Activated naive CD4-positive, alpha-beta T cell treated with anti-CD3 and anti-CD28 coated beads, Interleukin-2, amount 50 U/mL, for 24 hours (primary cell): Measurements from ENCODE around the gene CPLX1.
"Not testable (repeated sequence)": the region's sequence is repeated elsewhere in the genome, so short reads cannot be mapped to it uniquely, and the experiment has no call there.

Experiments used
- H3K27ac Mint-ChIP-seq: one replicate; pipeline ENCODE4 v1.8.0; 2021; ENCODE audit warnings: mild to moderate bottlenecking, mixed read lengths
- H3K27me3 Mint-ChIP-seq: one replicate; pipeline ENCODE4 v1.8.0; 2021; ENCODE audit warnings: mixed read lengths
- H3K36me3 Mint-ChIP-seq: one replicate; pipeline ENCODE4 v1.8.0; 2021; ENCODE audit warnings: mixed read lengths
- H3K4me1 Mint-ChIP-seq: one replicate; pipeline ENCODE4 v1.8.0; 2021; ENCODE audit warnings: mixed read lengths
- H3K4me3 Mint-ChIP-seq: one replicate; pipeline ENCODE4 v1.8.0; 2021; ENCODE audit warnings: mild to moderate bottlenecking, mixed read lengths
- H3K9me3 Mint-ChIP-seq: one replicate; pipeline ENCODE4 v1.8.0; 2021; ENCODE audit warnings: mixed read lengths

Gene CPLX1

DNA sequence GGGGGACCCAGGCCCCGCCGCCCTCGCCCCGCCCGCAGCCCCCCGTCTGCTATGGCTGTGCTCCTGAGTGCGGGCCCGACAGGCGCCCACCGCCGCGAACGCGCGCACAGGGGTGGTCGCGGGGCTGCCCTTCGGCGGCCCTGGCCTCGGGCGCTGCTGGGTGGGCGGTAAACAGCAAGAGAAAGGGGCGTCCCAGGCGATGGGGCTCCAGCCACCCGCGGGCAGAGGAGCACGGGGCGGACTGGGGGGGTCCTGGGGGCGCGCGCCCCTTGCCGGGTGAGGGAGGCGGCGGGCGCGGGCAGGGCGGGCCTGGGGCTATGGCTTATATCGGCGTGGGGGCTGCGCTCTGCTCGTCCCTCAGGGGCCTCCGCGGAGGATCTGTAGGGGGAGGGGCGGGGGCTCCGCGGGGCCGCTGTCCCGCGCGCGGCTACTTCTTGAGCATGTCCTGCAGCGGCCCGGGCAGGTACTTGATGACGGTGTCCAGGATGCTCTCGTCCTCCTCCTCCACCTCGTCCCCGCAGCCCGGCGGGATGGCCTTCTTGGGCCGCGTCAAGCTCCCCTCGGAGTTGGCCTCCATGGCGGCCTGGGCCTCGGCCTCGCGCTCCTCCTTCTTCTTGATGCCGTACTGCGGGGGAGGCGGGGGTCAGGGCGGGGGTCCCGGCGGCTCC lies 39.7 kb downstream of the CPLX1 start:
- H3K4me1 Mint-ChIP-seq = peaks cover 25% of the 10 kb centered on the region
- peaks cover 18% of the 10 kb centered on the region for H3K27me3 Mint-ChIP-seq
- H3K36me3 Mint-ChIP-seq = no peaks in the 10 kb centered on the region
- H3K9me3 Mint-ChIP-seq = no peaks in the 10 kb centered on the region
- no peak overlapping the region for H3K27ac Mint-ChIP-seq
- H3K4me3 Mint-ChIP-seq = no peak overlapping the region

DNA sequence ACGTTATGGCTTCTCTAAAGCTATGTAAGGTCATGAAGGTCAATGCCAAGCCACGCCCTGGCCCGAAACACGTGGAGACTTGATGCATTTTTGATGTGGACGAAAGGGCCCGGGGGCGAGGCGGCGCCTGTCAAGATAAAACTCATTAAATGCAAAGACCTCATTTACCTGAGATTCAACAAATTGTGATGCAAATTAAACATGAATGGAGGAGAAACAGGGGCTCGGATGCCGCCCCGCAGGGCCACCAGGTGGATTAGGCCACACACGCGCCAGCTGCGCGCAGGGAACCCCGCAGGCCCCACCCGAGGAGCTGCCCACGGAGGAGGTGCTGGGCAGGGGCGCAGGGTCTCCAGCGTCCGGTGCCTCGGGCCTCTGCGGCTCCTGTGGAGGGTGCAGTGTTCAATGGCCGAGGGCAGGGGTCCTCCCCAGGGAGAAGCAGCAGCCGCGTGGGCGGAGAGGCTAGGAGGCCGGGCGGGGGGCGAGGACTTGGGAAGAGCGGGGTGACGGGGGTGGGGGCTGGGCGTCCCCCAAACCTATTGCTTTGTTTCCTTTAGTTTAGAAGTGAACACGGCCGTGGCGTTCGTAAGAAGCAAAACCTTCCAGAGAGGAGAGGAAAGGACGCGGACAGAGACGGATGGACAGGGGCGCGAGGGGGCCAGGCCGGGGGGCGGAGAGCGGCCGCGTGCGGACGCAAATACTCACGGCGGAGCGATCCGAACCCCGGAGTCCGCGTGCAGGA lies 40.4 kb downstream of the CPLX1 start:
- Mint-ChIP-seq H3K27ac (no peak overlapping the region), H3K36me3 (no peaks in the 10 kb centered on the region), H3K27me3 (peaks cover 14% of the 10 kb centered on the region)

DNA sequence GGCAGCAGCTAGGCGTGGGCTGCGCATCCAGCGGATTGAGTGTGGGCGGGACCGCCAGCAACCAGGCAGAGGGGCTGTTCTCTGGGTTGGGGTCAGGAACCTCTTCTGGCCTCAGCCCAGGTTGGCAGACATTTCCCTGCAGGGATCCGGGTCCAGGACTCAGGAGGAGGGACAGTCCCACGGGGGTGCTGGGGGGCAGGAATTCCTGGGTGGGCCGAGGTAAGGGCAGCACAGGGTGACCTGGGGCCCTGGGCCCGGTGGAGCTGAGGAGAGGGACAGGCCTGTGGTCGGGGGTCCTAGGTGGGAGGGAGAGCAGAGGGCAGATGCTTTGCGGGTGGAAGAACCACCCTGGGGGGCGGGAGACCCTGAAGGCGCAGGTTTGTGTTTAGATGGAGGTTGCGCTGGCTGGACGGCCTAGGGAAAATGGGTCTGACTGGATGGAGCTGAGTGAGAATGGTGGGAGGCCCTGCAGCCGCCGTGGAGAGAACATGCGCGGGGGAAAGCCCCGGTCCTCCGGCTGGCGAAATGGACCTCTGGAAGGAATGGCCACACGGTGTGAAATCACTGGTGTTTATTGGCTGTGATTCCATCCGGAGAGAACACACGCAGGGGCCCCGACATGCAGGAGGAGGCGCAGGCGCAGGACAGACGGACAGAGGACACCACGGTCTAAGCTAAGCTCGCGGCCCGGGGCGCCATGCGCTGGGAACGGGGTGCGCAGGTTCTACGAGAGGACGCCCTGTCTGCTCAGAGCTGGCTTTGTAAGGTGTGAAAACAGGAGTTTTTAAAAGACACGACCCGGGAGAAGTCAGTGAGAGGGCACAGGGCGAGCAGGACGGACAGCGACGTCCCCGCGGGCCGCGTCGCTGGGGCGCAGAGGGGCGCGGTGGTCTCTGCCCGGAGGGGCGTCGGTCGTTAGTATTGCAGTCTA lies 41.3 kb downstream of the CPLX1 start:
- Mint-ChIP-seq H3K27ac (no peak overlapping the region), H3K27me3 (peaks cover 14% of the 10 kb centered on the region), H3K4me3 (peak overlapping the region; percentile 28)

More for the DNA sequence above, 40.4 kb downstream of the CPLX1 start:
- Mint-ChIP-seq H3K4me3 (peak overlapping the region; percentile 28), H3K9me3 (no peaks in the 10 kb centered on the region), H3K4me1 (peaks cover 27% of the 10 kb centered on the region)

DNA sequence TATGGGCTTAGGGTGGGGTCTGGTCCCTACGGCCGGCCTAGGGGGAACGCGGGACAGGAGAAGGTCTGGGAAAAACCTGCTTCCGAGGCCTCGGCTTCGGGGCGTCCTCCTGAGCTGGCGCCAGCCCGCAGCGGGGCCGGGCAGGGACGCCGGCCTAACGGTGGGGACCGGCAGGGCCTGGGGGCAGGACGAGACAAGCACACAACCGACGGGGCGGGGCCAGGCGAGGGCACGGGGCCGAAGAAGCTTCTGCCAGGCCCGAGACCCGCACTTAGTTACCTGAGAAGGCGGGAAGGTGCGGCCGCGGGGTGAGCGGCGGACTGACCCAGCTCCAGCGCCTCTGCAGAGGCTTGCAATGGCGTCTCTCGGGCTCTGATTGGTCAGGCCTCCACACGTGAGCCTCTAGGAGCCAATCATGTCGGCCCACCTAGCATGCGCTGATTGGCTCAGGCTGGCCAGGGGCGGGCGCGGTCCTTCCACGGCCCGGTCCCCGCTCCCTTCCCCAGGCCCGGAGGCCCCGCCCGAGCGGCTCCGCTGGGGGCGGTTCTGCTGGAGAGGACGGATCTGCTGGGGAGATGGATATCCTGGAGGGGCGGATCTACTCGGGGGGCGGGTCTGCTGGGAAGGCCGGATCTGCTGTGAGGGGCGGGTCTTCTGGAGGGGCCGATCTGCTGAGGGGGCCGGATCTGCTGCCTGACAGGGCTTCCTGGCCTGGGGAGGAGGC lies 44.3 kb downstream of the CPLX1 start:
- Mint-ChIP-seq H3K27me3 (peaks cover 11% of the 10 kb centered on the region), H3K9me3 (no peaks in the 10 kb centered on the region), H3K27ac (peak overlapping the region; percentile 89), H3K4me3 (peak overlapping the region; percentile 88), H3K4me1 (peaks cover 55% of the 10 kb centered on the region), H3K36me3 (peaks cover 11% of the 10 kb centered on the region)

More for the DNA sequence above, 41.3 kb downstream of the CPLX1 start:
- no peaks in the 10 kb centered on the region for H3K9me3 Mint-ChIP-seq
- no peaks in the 10 kb centered on the region for H3K36me3 Mint-ChIP-seq
- peaks cover 36% of the 10 kb centered on the region for H3K4me1 Mint-ChIP-seq

DNA sequence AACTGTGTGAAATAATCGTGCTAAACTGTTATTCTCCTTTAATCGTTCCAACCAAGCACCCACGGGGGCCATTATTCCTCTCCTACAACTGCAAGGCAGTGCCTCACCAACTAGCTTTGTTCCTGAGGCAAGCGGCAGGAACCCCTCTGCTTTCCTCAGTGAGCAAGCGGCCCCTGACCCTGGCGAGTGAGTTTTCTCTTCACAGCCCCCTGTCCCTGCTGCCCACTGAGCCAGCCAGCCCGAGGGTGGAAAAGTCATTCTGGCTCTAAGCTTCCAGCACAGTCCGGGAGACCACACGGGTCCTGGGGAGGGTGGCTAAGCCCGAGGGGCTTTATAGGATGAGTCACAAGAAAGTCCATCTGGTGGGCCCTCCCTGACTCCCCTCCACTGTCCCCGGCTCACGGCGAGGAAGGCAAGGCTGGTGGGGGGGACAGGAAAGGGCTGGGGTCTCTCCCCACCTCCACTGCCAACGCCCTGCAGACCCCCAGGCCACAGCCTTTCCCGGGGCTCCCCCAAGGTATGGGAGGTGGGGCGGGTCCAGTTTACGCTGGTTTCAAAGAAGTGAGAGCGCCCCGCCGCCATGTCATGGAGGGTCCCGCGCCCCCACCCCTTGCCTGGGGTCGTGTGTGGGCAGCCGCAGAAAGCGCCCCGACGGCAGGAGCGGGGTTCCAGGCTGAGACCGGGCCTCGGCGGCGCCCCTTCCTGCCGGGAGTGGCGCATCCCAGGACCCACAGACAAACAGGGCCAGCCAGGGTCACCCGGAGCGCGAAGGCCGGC lies 45.0 kb downstream of the CPLX1 start:
- Mint-ChIP-seq H3K36me3 (peaks cover 13% of the 10 kb centered on the region), H3K9me3 (no peaks in the 10 kb centered on the region), H3K27ac (peak overlapping the region; percentile 79), H3K27me3 (peaks cover 11% of the 10 kb centered on the region), H3K4me1 (peaks cover 61% of the 10 kb centered on the region), H3K4me3 (peak overlapping the region; percentile 88)

DNA sequence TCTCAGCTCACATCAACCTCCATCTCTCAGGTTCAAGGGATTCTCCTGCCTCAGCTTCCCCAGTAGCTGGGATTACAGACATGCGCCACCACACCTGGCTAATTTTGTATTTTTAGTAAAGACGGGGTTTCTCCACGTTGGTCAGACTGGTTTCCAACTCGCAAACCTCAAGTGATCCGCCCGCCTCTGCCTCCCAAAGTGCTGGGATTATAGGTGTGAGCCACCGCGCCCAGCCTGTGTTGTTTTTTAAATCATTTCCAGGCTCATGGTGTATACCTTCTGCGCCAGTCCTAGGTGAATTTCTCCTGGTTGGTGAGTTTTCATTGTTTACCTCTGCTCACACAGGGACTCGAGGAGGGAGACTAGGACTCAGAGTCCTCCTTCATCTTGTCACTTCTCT lies 45.7 kb downstream of the CPLX1 start:
- peak overlapping the region; percentile 88 for H3K4me3 Mint-ChIP-seq
- not testable (repeated sequence) for H3K9me3 Mint-ChIP-seq, H3K27me3 Mint-ChIP-seq
- H3K27ac Mint-ChIP-seq = peak overlapping the region; percentile 79
- peaks cover 62% of the 10 kb centered on the region for H3K4me1 Mint-ChIP-seq
- H3K36me3 Mint-ChIP-seq = peaks cover 14% of the 10 kb centered on the region

DNA sequence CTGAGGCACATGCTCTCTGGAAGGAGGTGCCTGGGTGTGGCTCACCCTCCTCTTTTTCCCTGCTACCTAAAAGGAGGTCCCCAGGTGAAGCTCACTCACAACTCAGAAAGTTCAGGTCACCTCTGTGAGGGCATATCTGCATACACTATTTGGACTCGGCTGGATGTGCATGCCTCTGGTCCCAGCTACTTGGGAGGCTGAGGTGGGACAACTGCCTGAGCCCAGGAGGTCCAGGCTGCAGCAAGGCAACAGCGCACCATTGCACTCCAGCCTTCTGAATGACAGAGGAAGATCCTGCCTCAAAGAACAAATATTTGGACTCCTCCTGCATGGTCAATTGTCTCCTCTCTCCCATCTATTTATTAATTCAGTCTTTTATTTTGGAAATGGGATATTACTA lies 46.4 kb downstream of the CPLX1 start:
- peak overlapping the region; percentile 60 for H3K27ac Mint-ChIP-seq
- no peaks in the 10 kb centered on the region for H3K9me3 Mint-ChIP-seq
- H3K36me3 Mint-ChIP-seq = peaks cover 17% of the 10 kb centered on the region

DNA sequence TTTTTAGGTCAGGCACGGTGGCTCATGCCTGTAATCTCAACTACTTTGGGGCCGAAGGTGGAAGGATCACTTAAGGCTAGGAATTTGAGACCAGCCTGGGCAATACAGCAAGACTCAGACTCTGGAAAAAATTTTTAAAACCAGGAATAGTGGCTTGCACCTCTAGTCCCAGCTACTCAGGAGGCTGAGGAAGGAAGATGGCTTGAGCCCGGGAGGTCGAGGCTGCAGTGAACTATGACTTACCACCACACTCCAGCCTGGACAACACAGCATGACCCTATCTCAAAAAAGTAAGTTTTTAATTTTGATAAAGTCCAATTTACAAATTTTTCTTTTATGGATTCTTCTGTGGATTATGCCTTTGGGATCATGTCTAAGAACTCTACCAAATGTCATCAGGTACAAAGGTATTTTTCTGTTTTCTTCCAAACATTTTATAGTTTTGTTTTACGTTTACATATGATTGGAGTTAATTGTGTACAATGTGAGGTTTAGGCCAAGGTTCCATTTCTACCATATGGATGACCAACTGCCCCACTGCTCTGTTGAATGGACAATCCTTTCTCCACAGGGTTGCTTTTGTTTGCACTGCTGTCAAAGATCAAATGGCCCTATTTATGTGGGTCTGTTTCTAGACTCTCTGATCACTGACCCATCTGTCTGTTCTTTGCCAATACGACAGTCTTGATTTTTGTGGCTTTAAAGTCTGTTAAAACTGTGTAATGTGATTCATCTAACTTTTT lies 48.2 kb downstream of the CPLX1 start:
- Mint-ChIP-seq H3K27me3 (no peaks in the 10 kb centered on the region), H3K9me3 (no peaks in the 10 kb centered on the region), H3K4me1 (peaks cover 70% of the 10 kb centered on the region), H3K4me3 (peak overlapping the region; percentile 54), H3K27ac (peak overlapping the region; percentile 86), H3K36me3 (peaks cover 18% of the 10 kb centered on the region)

More for the DNA sequence above, 46.4 kb downstream of the CPLX1 start:
- Mint-ChIP-seq H3K4me1 (peaks cover 62% of the 10 kb centered on the region), H3K4me3 (peak overlapping the region; percentile 88), H3K27me3 (peaks cover 3% of the 10 kb centered on the region)

DNA sequence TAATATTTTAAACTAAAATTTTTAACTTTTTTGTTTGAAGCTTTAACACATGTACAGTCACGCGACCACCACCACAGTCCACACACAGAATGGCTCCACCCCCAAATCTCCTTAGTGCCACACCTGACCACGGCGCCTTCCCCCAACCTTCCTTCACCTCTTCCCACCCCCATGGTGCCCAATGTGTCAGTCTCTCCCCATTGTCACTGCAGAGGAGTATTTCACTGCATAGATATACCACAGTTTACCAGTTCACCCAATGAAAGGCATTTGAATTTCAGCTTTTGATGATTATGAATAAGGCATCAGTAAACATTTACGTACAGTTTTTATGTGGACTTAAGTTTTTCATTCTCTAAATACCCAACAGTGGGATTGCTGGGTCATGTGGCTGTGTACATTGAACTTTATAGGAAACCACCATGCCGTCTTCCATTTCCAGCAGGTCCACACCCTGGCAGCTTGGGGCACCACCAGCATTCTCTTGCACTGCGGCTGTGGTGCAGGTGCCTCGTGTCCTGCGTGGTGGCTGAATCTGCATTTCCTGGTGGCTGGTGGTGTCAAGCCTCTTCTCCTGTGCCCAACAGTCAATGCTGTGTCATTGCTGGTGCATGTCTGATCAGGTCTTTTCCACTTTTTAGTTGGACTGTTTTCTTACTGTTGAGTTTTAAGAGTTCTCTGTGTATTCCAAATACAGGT lies 49.0 kb downstream of the CPLX1 start:
- Mint-ChIP-seq H3K4me3 (peak overlapping the region; percentile 54), H3K27me3 (no peaks in the 10 kb centered on the region), H3K36me3 (peaks cover 18% of the 10 kb centered on the region), H3K4me1 (peaks cover 63% of the 10 kb centered on the region), H3K27ac (peak overlapping the region; percentile 86), H3K9me3 (no peaks in the 10 kb centered on the region)

DNA sequence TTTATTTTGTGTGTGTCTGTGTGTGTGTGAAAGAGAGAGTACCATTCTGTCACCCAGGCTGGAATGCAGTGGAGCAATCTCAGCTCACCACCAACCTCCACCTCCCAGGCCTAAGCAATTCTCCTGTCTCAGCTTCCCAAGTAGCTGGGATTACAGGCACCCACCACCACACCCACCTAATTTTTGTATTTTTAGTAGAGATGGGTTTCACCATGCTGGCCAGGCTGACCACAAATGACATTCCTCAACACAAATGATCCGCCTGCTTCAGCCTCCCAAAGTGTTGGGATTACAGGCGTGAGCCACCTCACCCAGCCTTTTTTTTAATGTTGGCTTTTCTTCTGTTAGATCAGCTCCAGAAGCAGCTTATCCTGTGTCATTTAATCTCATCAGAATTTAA lies 50.4 kb downstream of the CPLX1 start:
- H3K9me3 Mint-ChIP-seq, H3K27ac Mint-ChIP-seq, H3K4me3 Mint-ChIP-seq, H3K27me3 Mint-ChIP-seq: not testable (repeated sequence)
- H3K36me3 Mint-ChIP-seq = peaks cover 19% of the 10 kb centered on the region
- H3K4me1 Mint-ChIP-seq = peaks cover 62% of the 10 kb centered on the region

DNA sequence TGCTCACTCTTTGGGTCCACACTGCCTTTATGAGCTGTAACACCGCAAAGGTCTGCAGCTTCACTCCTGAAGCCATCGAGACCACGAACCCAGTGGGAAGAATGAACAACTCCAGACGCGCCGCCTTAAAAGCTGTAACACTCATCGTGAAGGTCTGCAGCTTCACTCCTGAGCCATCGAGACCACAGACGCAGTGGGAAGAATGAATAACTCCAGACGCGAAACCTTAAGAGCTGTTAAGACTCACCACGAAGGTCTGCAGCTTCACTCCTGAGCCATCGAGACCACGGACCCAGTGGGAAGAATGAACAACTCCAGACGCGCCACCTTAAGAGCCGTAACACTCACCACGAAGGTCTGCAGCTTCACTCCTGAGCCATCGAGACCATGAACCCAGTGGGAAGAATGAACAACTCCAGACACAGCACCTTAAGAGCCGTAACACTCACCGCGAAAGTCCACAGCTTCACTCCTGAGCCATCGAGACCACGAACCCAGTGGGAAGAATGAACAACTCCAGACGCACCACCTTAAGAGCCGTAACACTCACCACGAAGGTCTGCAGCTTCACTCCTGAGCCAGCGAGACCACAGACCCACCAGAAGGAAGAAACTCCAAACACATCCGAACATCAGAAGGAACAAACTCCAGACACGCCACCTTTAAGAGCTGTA lies 51.4 kb downstream of the CPLX1 start:
- H3K27me3 Mint-ChIP-seq, H3K9me3 Mint-ChIP-seq: not testable (repeated sequence)
- peaks cover 58% of the 10 kb centered on the region for H3K4me1 Mint-ChIP-seq
- peak overlapping the region; percentile 49 for H3K4me3 Mint-ChIP-seq
- peaks cover 20% of the 10 kb centered on the region for H3K36me3 Mint-ChIP-seq
- peak overlapping the region; percentile 74 for H3K27ac Mint-ChIP-seq

DNA sequence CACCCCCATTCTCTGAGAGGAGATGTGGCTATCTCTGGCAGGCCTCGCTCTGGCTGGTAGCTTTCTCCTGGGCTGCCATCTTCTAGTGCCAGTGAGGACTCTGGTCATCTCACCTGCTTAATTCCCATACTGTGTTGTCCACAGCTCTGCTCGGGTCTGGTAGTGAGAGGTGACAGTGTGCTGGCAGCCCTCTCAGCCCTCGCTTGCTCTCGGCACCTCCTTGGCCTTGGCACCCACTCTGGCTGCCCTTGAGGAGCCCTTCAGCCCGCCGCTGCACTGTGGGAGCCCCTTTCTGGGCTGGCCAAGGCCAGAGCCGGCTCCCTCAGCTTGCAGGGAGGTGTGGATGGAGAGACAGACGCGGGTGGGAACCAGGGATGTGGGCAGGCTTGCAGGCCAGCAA lies 52.7 kb downstream of the CPLX1 start:
- Mint-ChIP-seq H3K36me3 (peaks cover 20% of the 10 kb centered on the region), H3K4me3 (no peak overlapping the region), H3K27ac (no peak overlapping the region), H3K9me3 (no peaks in the 10 kb centered on the region), H3K27me3 (no peaks in the 10 kb centered on the region), H3K4me1 (peaks cover 54% of the 10 kb centered on the region)

DNA sequence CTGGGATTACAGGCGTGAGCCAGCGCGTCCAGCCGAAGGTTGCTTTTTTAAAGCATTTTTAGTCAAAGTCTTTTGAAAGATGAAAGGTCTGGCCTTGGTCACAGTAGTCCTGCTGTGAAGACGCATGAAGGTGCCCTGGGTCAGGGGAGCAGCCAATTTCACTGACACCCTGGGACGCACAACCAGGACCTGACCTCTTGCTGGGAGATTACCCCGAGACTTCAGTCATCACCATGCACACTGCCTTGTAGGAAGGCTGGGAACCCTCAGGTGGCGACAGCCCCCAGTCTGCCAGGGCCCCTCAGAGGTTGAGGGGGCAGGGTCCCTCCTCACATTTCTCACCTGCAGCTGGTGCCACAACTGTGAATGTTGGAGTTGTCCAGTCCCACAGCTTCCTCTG lies 53.2 kb downstream of the CPLX1 start:
- Mint-ChIP-seq H3K9me3 (no peaks in the 10 kb centered on the region), H3K27ac (no peak overlapping the region), H3K36me3 (peaks cover 18% of the 10 kb centered on the region), H3K4me3 (no peak overlapping the region), H3K27me3 (no peaks in the 10 kb centered on the region), H3K4me1 (peaks cover 50% of the 10 kb centered on the region)
